Keratinocyte (primary cell): Measurements from ENCODE around the gene CKAP2L.

Experiments
- EZH2 ChIP-seq: IDR thresholded peaks from one replicate; pipeline ENCODE4 v1.6.1; 2012; ENCODE audit warnings: inconsistent platforms, mild to moderate bottlenecking, low read length, moderate library complexity
- TF ChIP-seq, protein P1 (sequence below), 3 experiments: IDR thresholded peaks in 1 of 3; conservative IDR thresholded peaks in 1 of 3; optimal IDR thresholded peaks in 1 of 3; 2 replicates in 2 of 3; 3 replicates in 1 of 3; pipeline versions ENCODE3 to v1.5.1; 2011; ENCODE audit warnings: low read length in 3 of 3, mild to moderate bottlenecking in 3 of 3, moderate library complexity in 2 of 3, control low read depth in 1 of 3, inconsistent platforms in 1 of 3; ENCODE audit not compliant: insufficient read depth in 2 of 3; ENCODE audit errors: extremely low read depth in 1 of 3

DNA sequence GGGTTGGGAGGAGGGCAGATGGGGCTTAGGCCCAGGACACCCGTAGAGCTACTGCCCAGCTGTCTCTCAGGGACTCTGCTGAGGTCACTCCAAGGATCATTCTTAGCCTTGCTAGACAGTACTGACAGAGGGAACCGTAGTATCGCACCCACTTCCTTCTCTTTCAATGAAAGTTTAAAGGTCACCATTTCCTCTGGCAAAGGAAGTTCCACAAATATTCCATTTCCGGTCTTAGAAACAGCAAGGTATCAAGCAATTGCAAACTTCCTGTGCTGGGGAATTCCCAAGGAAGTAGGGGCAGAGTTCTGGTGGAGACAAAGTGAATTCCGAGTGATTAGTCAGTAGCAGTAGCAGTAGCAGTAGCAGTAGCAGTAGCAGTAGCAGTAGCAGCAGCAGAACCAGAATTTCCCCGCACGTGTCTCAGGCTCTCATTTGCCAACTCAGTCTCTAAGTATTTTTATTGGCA, 47.5 kb upstream of the CKAP2L start:
- TF ChIP-seq, protein P1, sequence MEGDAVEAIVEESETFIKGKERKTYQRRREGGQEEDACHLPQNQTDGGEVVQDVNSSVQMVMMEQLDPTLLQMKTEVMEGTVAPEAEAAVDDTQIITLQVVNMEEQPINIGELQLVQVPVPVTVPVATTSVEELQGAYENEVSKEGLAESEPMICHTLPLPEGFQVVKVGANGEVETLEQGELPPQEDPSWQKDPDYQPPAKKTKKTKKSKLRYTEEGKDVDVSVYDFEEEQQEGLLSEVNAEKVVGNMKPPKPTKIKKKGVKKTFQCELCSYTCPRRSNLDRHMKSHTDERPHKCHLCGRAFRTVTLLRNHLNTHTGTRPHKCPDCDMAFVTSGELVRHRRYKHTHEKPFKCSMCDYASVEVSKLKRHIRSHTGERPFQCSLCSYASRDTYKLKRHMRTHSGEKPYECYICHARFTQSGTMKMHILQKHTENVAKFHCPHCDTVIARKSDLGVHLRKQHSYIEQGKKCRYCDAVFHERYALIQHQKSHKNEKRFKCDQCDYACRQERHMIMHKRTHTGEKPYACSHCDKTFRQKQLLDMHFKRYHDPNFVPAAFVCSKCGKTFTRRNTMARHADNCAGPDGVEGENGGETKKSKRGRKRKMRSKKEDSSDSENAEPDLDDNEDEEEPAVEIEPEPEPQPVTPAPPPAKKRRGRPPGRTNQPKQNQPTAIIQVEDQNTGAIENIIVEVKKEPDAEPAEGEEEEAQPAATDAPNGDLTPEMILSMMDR (optimal IDR thresholded peaks at IDR 0.05 in 1 of 3, IDR thresholded peaks at IDR 0.05 in 1 of 3, conservative IDR thresholded peaks at IDR 0.05 in 1 of 3; ENCODE audit: extremely low read depth in 1 of 3, insufficient read depth in 2 of 3, low read length in 3 of 3) = no peak
- no peak for TF ChIP-seq EZH2
